ENCODE measurements around the gene PTPRT. TPM values are rescaled to one million over a fixed set of nuclear protein-coding genes. Genes with fewer than 3 reads are reported as not detected.

The PTPRT gene
- total RNA-seq, 1 experiment from 2014 or later: 0.20 TPM

GRCh38 chr20:42399802-42400201 lies 789.9 kb downstream of the PTPRT start:
- DNase-seq: no peak
- H3K4me1 ChIP-seq: no peaks in the 10 kb centered on the region
- Mint-ChIP-seq H3K27ac (ENCODE audit: unreplicated experiment) (no peak overlapping the region), H3K27me3 (ENCODE audit: insufficient read depth, unreplicated experiment) (peaks cover 12% of the 10 kb centered on the region), H3K36me3 (ENCODE audit: insufficient read depth, unreplicated experiment) (no peaks in the 10 kb centered on the region), H3K4me3 (ENCODE audit: unreplicated experiment) (no peak overlapping the region), H3K4me1 (ENCODE audit: low read depth, unreplicated experiment) (no peaks in the 10 kb centered on the region), H3K9me3 (ENCODE audit: unreplicated experiment) (no peaks in the 10 kb centered on the region)
- CTCF ChIA-PET: interaction anchor here (0.5 kb wide), 1 partner anchor 317 kb away, joined by 3 read pairs; no protein-coding TSS in a partner anchor
- H3K9me3 ChIP-seq: no peaks in the 10 kb centered on the region
- intact Hi-C loops (cut with micrococcal nuclease; ENCODE audit: unreplicated experiment): no loop called here
- no peaks in the 10 kb centered on the region for H3K27me3 ChIP-seq (replicated peaks; ENCODE audit: control insufficient read depth, insufficient read depth, low read length)
- no peak for TF ChIP-seq CTCF (IDR thresholded peaks at IDR 0.05; ENCODE audit: insufficient read depth in 1 of 2, low read depth in 1 of 2, low read length in 1 of 2, severe bottlenecking in 1 of 2, unreplicated experiment in 1 of 2)
- H3K36me3 ChIP-seq (ENCODE audit: control insufficient read depth, insufficient read depth, low read length): no peaks in the 10 kb centered on the region
- POLR2A ChIA-PET: no interaction called here
- H3K4me3 ChIP-seq (ENCODE audit: low read depth, low read length): no peak overlapping the region
- no TSS peak for BruUV-seq (replicated peaks)

DNA sequence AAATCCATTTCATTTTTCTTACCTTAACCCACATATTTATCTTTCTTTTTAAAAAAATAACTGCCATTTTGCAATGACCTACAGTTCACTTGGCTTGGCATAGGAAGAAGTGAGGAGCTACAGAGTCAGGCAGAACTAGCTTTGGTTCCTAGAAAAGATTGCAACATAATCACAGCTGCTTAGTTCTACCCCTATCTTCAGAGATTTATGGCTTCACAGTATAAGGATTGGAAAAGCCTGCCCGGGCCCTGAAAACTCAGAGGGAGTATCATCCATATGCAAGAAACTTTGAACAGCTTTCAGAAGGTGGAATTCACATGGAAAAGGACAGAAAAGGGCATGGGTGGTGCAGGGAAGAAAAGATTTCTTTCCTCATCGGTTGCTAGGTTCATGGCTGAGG lies 797.3 kb downstream of the PTPRT start:
- DNase-seq: no peak
- peaks cover 3% of the 10 kb centered on the region for H3K27me3 Mint-ChIP-seq (ENCODE audit: insufficient read depth, unreplicated experiment)
- BruUV-seq (replicated peaks): no TSS peak
- H3K4me1 Mint-ChIP-seq (ENCODE audit: low read depth, unreplicated experiment): no peaks in the 10 kb centered on the region
- no peaks in the 10 kb centered on the region for H3K36me3 Mint-ChIP-seq (ENCODE audit: insufficient read depth, unreplicated experiment)
- intact Hi-C loops (cut with micrococcal nuclease; ENCODE audit: unreplicated experiment): no loop called here
- Histone ChIP-seq H3K4me1 (no peaks in the 10 kb centered on the region), H3K27me3 (replicated peaks; ENCODE audit: control insufficient read depth, insufficient read depth, low read length) (no peaks in the 10 kb centered on the region), H3K36me3 (ENCODE audit: control insufficient read depth, insufficient read depth, low read length) (no peaks in the 10 kb centered on the region), H3K9me3 (peaks cover 5% of the 10 kb centered on the region; the same call in 1 of the 2 replicates), H3K4me3 (ENCODE audit: low read depth, low read length) (no peak overlapping the region)
- ChIA-PET CTCF (no interaction called here), POLR2A (no interaction called here)
- peaks cover 3% of the 10 kb centered on the region for H3K9me3 Mint-ChIP-seq (ENCODE audit: unreplicated experiment)
- H3K4me3 Mint-ChIP-seq (ENCODE audit: unreplicated experiment): no peak overlapping the region
- H3K27ac Mint-ChIP-seq (ENCODE audit: unreplicated experiment): no peak overlapping the region
- TF ChIP-seq CTCF (IDR thresholded peaks at IDR 0.05; ENCODE audit: insufficient read depth in 1 of 2, low read depth in 1 of 2, low read length in 1 of 2, severe bottlenecking in 1 of 2, unreplicated experiment in 1 of 2): no peak

DNA sequence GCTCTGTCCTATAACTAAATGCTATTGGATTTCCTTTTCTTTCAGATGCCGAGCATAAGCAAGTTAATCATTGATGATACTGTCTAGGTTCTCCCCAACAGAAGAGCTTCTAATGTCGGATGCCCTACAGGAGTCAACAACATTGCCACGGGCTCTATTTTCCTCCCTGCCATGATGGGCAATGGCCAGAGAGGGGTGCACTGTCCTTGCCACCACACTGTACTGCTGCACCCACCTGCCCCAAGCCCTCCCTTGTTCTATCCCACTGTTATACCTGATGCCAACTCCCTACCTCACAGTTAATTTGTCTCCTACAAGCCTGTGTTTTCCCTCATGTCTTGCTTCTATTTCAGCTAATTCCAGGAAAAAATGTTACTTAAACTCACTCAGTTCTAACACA lies 797.9 kb downstream of the PTPRT start:
- no peak for TF ChIP-seq CTCF (IDR thresholded peaks at IDR 0.05; ENCODE audit: insufficient read depth in 1 of 2, low read depth in 1 of 2, low read length in 1 of 2, severe bottlenecking in 1 of 2, unreplicated experiment in 1 of 2)
- intact Hi-C loops (cut with micrococcal nuclease; ENCODE audit: unreplicated experiment): no loop called here
- DNase-seq: no peak
- Mint-ChIP-seq H3K4me3 (ENCODE audit: unreplicated experiment) (no peak overlapping the region), H3K4me1 (ENCODE audit: low read depth, unreplicated experiment) (no peaks in the 10 kb centered on the region), H3K36me3 (ENCODE audit: insufficient read depth, unreplicated experiment) (no peaks in the 10 kb centered on the region), H3K27ac (ENCODE audit: unreplicated experiment) (no peak overlapping the region), H3K9me3 (ENCODE audit: unreplicated experiment) (peaks cover 8% of the 10 kb centered on the region), H3K27me3 (ENCODE audit: insufficient read depth, unreplicated experiment) (peaks cover 3% of the 10 kb centered on the region)
- CTCF ChIA-PET: no interaction called here
- H3K36me3 ChIP-seq (ENCODE audit: control insufficient read depth, insufficient read depth, low read length): no peaks in the 10 kb centered on the region
- BruUV-seq (replicated peaks): no TSS peak
- H3K4me1 ChIP-seq: no peaks in the 10 kb centered on the region
- POLR2A ChIA-PET: no interaction called here
- no peak overlapping the region for H3K4me3 ChIP-seq (ENCODE audit: low read depth, low read length)
- H3K9me3 ChIP-seq: peaks cover 5% of the 10 kb centered on the region; the same call in 1 of the 2 replicates
- H3K27me3 ChIP-seq (replicated peaks; ENCODE audit: control insufficient read depth, insufficient read depth, low read length): no peaks in the 10 kb centered on the region
